HepG2 (cell line): ENCODE results near the gene TSPAN9. TPM values are rescaled to one million over a fixed set of nuclear protein-coding genes. Genes with fewer than 3 reads are reported as not detected.

Experiments
- ATAC-seq: fragments of 200-7000 bp; cut with Tn5 transposase; 3 replicates; pipeline ENCODE4 v1.9.1; 2020; ENCODE audit warnings: mild to moderate bottlenecking, moderate library complexity
- BruUV-seq: library from RNA; stranded (reverse); fragments of 400-500 nt; replicated peaks from 2 replicates; lab custom pipeline; 2021; lab: Mats Ljungman, UMichigan
- CTCF ChIA-PET: fragments of 300-600 bp; formaldehyde crosslinking; extraction: SDS; loops from one replicate; lab custom pipeline; 2021; ENCODE audit warnings: low total read pairs, inconsistent platforms, low intra/inter-chr PET ratio; lab: Yijun Ruan, JAX
- POLR2A ChIA-PET: fragments of 350-600 bp; sonication (Branson Sonifier 250); formaldehyde crosslinking; loops from one replicate; lab custom pipeline; 2020; ENCODE audit warnings: antibody characterized with exemption, inconsistent platforms; lab: Yijun Ruan, JAX
- DNase-seq: peaks from one replicate; pipeline ENCODE4 v3.0.0-alpha.2; 2015; ENCODE audit warnings: low spot score
- FAIRE-seq: peaks from 3 replicates; lab custom pipeline; 2011; peaks lifted over from hg19 to GRCh38; lab: Jason Lieb, UNC
- H2AFZ ChIP-seq: one replicate; pipeline ENCODE4 v1.6.1; 2011; ENCODE audit warnings: low read length, inconsistent platforms
- H3K27ac ChIP-seq: fragments of 300-600 bp; 3 replicates; pipeline ENCODE4 v1.8.0; 2011; ENCODE audit warnings: mixed run types, mild to moderate bottlenecking, mixed read lengths, low read length, inconsistent platforms; ENCODE audit not compliant: insufficient read depth; ENCODE audit errors: extremely low read length
- H3K27me3 ChIP-seq, 2 experiments: fragments of 200-600 bp in 1 of 2; 2 replicates in 1 of 2; 3 replicates in 1 of 2; pipeline versions ENCODE4 v1.6.0 to v1.8.0; 2011; ENCODE audit warnings: low read length in 2 of 2, mild to moderate bottlenecking in 2 of 2, moderate library complexity in 2 of 2, inconsistent platforms in 1 of 2; ENCODE audit not compliant: insufficient read depth in 2 of 2, control insufficient read depth in 1 of 2
- H3K36me3 ChIP-seq, 2 experiments: fragments of 200-600 bp in 1 of 2; replicated peaks in 1 of 2; 2 replicates in 1 of 2; 3 replicates in 1 of 2; pipeline versions ENCODE4 v1.5.1 to v1.8.0; 2011; ENCODE audit warnings: low read length in 2 of 2, inconsistent platforms in 1 of 2; ENCODE audit not compliant: insufficient read depth in 2 of 2, control insufficient read depth in 1 of 2
- H3K4me1 ChIP-seq: 2 replicates; pipeline ENCODE4 v1.5.1; 2012; ENCODE audit warnings: low read length, inconsistent platforms; ENCODE audit not compliant: insufficient read depth
- H3K4me2 ChIP-seq: 2 replicates; pipeline ENCODE4 v1.6.0; 2011; ENCODE audit warnings: low read depth, low read length, inconsistent platforms
- H3K4me3 ChIP-seq, 3 experiments: fragments of 200-600 bp in 1 of 3; sonication (generic), shearing (Covaris generic) in 1 of 3; replicated peaks in 1 of 3; 2 replicates each; pipeline ENCODE4 v1.5.1; 2011 to 2016; ENCODE audit warnings: low read length in 3 of 3, inconsistent platforms in 2 of 3, low read depth in 2 of 3, mild to moderate bottlenecking in 2 of 3, control low read depth in 1 of 3, mixed read lengths in 1 of 3; ENCODE audit not compliant: insufficient read depth in 1 of 3
- H3K79me2 ChIP-seq: one replicate; pipeline ENCODE4 v1.6.1; 2011; ENCODE audit warnings: low read length, inconsistent platforms; ENCODE audit not compliant: insufficient read depth
- H3K9ac ChIP-seq: 2 replicates; pipeline ENCODE4 v1.6.0; 2011; ENCODE audit warnings: mild to moderate bottlenecking, low read depth, low read length, inconsistent platforms; ENCODE audit not compliant: insufficient read depth
- H3K9me3 ChIP-seq: 2 replicates; pipeline ENCODE4 v1.5.1; 2012; ENCODE audit warnings: mild to moderate bottlenecking, low read length
- H4K20me1 ChIP-seq: 2 replicates; pipeline ENCODE4 v1.6.0; 2011; ENCODE audit warnings: inconsistent platforms, mild to moderate bottlenecking, low read length, moderate library complexity; ENCODE audit not compliant: insufficient read depth
- CHD4 ChIP-seq: fragments of 200-600 bp; sonication (generic); IDR thresholded peaks from 2 replicates; pipeline ENCODE4 v1.7.0; 2017; ENCODE audit warnings: mild to moderate bottlenecking, low read length, borderline replicate concordance
- NAIF1 ChIP-seq: sonication (generic); formaldehyde crosslinking; IDR thresholded peaks from 2 replicates; pipeline ENCODE4 v1.5.0; 2020; ENCODE audit warnings: mild to moderate bottlenecking, missing genetic modification reagents, borderline replicate concordance
- PHB2 ChIP-seq: fragments of 450-650 bp; IDR thresholded peaks from 2 replicates; pipeline ENCODE4 v1.6.1; 2018; ENCODE audit not compliant: partially characterized antibody
- RFX5 ChIP-seq: IDR thresholded peaks from 2 replicates; pipeline ENCODE4 v1.6.1; 2011; ENCODE audit warnings: low read depth, low read length, improper control_type of control experiment
- SRSF1 ChIP-seq: fragments of 200-400 bp; formaldehyde crosslinking; optimal IDR thresholded peaks from 2 replicates; pipeline ENCODE3; 2017; ENCODE audit warnings: mild to moderate bottlenecking, low read depth, low read length, moderate library complexity
- ZNF180 ChIP-seq: sonication (generic); formaldehyde crosslinking; IDR thresholded peaks from 2 replicates; pipeline ENCODE4 v1.4.0; 2020; ENCODE audit warnings: low read depth, missing genetic modification reagents, borderline replicate concordance
- ZNF589 ChIP-seq: sonication (generic); formaldehyde crosslinking; conservative IDR thresholded peaks from 2 replicates; pipeline ENCODE4 v1.8.0; 2022; ENCODE audit warnings: mild to moderate bottlenecking, moderate library complexity, missing genetic modification reagents
- ZNF674 ChIP-seq: sonication (generic); formaldehyde crosslinking; IDR thresholded peaks from 2 replicates; pipeline ENCODE4 v1.5.0; 2020; ENCODE audit warnings: low read depth, mild to moderate bottlenecking, missing genetic modification reagents
- WGBS: methylation state at CpG from one replicate; pipeline ENCODE4 v1.1.6; 2017; ENCODE audit warnings: low lambda C conversion rate; 5-methylcytosine and 5-hydroxymethylcytosine counted together
- in situ Hi-C: cut with HindIII; loops from 2 replicates; pipeline ENCODE4 v1.10.0; 2017; ENCODE audit warnings: low pct_unique_long_range_greater_than_20kb; ENCODE audit not compliant: extremely low pct_ligation_motif_present
- intact Hi-C: fragments of 100-400 bp; cut with micrococcal nuclease; formaldehyde crosslinking; loops from one replicate; pipeline ENCODE4 v1.10.0; 2022; ENCODE audit not compliant: unreplicated experiment
- polyA plus RNA-seq, 8 experiments: library from polyadenylated mRNA; depleted of rRNA in 3 of 8; stranded (reverse) in 7 of 8; unstranded in 1 of 8; fragments of >200 nt; fragmentation: Illumina TruSeq in 4 of 8; extraction: Trizol in 4 of 8; gene quantifications; 2 replicates each; pipeline versions ENCODE4 v1.2.1 to v1.2.3, GENCODE V29; 2011 to 2016; ENCODE audit warnings: low read depth in 4 of 8, missing spikeins in 1 of 8, mixed read lengths in 1 of 8; ENCODE audit not compliant: insufficient read depth in 1 of 8
- total RNA-seq, 5 experiments: library from RNA; depleted of rRNA; stranded (reverse); fragments of >200 nt; fragmentation: Illumina TruSeq; extraction: Trizol; gene quantifications; 2 replicates each; pipeline ENCODE4 v1.2.3, GENCODE V29; 2016; ENCODE audit warnings: low read depth in 1 of 5
- TF ChIP-seq, protein P1 (sequence below): sonication (generic); formaldehyde crosslinking; IDR thresholded peaks from 2 replicates; pipeline ENCODE4 v1.4.0; 2020; ENCODE audit warnings: missing genetic modification reagents, borderline replicate concordance
- TF ChIP-seq, protein P2 (sequence below): sonication (generic); formaldehyde crosslinking; conservative IDR thresholded peaks from 2 replicates; pipeline ENCODE4 v1.4.0; 2020; ENCODE audit warnings: missing genetic modification reagents

Gene TSPAN9
- total and polyA plus RNA-seq, 2 of the 13 experiments (the other 11 are each of a cell fraction or from before 2014, with no cell fraction given): 18.1 to 42.3 TPM

DNA sequence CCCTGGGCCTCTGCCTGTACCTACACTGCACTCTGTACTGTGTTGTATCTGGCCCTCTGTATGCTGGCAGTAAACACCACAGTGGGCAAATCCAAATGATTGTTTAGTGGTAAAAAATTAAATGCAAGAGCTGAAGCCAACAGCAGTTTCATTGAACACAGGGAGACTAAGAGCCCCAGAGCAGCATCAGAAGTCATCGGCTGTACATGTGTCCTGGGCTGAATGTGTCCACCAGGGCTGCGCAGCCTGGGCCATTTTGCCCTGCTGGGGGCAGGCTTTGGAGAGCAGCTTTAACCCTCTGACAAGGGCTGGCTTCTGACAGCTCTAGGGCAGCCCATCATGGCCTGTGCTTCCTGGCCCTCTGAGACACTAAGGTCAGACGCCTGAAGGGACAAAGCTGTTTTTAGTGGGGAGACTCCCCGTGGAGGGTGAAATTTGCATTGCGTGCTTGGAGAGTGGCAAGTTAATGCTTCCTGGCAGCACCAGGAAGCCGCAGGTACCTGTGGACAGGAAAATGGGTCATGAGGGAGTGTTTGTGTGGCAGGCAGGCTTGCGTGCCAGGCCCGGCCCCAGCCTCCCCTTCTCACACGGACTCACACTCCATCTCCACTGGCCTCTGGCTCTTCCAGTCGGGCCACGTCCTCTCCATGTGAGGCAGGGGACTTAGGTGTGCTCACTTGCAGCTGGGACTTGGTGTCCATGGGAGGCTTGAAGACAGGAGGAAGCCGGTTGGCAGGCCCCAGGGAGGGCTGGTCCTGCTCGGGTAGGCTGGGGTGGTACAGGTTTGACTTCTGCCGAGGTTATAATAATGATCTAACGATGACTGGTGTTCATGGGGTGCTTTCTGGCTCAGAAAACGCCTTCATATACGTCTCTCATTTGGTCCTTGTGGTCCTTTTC lies 150.1 kb downstream of the TSPAN9 start (continued):
- TF ChIP-seq, protein P1, sequence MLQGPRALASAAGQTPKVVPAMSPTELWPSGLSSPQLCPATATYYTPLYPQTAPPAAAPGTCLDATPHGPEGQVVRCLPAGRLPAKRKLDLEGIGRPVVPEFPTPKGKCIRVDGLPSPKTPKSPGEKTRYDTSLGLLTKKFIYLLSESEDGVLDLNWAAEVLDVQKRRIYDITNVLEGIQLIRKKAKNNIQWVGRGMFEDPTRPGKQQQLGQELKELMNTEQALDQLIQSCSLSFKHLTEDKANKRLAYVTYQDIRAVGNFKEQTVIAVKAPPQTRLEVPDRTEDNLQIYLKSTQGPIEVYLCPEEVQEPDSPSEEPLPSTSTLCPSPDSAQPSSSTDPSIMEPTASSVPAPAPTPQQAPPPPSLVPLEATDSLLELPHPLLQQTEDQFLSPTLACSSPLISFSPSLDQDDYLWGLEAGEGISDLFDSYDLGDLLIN (CRISPR knock-in tag): no peak
- TF ChIP-seq PHB2: no peak

DNA sequence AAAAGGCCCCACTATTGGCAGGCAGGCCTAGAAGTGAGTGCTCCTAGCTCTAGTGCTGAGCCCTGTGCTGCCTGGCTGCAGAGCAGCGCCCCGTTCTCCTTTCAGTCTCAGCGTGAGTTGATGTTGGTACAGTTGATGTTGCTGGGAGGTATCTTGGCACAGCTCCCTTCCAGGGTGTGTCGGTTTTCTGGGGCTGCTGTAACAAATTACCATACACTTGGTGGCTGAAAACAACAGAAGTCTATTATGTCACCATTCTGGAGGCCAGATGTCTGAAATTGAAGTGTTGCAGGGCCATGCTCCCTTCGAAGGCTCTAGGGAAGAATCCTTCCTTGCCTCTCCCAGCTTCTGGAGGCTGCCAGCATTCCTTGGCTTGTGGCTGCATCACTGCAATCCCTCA lies 151.4 kb downstream of the TSPAN9 start:
- Histone ChIP-seq H3K9me3 (no peaks in the 10 kb centered on the region), H3K4me1 (no peaks in the 10 kb centered on the region), H3K36me3 (peaks cover 0 to 6% of the 10 kb centered on the region in 2 experiments; a peak in 1 of 5 replicates), H3K4me2 (no peak overlapping the region), H3K4me3 (no peak overlapping the region)
- POLR2A ChIA-PET: no interaction called here
- no TSS peak for BruUV-seq
- intact Hi-C loops: no loop called here
- no peak for TF ChIP-seq NAIF1 (CRISPR knock-in tag)
- no peak for TF ChIP-seq ZNF674 (CRISPR knock-in tag)
- TF ChIP-seq ZNF180: no peak
- no peak for TF ChIP-seq RFX5
- TF ChIP-seq SRSF1: no peak
- TF ChIP-seq, protein P2, sequence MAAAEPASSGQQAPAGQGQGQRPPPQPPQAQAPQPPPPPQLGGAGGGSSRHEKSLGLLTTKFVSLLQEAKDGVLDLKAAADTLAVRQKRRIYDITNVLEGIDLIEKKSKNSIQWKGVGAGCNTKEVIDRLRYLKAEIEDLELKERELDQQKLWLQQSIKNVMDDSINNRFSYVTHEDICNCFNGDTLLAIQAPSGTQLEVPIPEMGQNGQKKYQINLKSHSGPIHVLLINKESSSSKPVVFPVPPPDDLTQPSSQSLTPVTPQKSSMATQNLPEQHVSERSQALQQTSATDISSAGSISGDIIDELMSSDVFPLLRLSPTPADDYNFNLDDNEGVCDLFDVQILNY (CRISPR knock-in tag): no peak
- TF ChIP-seq CHD4: no peak
- TF ChIP-seq ZNF589: no peak
- TF ChIP-seq, all 625 proteins: peak for 0
- Histone ChIP-seq H3K9ac (no peak overlapping the region), H4K20me1 (no peaks in the 10 kb centered on the region; the same call in 1 of the 2 replicates), H3K27me3 (no peaks in the 10 kb centered on the region), H3K79me2 (no peaks in the 10 kb centered on the region), H2AFZ (no peak overlapping the region), H3K27ac (no peak overlapping the region)
- FAIRE-seq: no peak
- no peak for ATAC-seq
- WGBS: 94% methylated on average over 5 of the region's 5 CpGs
- DNase-seq: no peak
- CTCF ChIA-PET: no interaction called here
- in situ Hi-C loops: no loop called here
